GM18867 (cell line): ENCODE data around the gene KDM3A.

Source experiments
- ATAC-seq: cut with Tn5 transposase; IDR thresholded peaks from one replicate; pipeline ENCODE4 v1.9.1; 2021; ENCODE audit warnings: mild to moderate bottlenecking, moderate library complexity; ENCODE audit not compliant: unreplicated experiment

The KDM3A gene, protein sequence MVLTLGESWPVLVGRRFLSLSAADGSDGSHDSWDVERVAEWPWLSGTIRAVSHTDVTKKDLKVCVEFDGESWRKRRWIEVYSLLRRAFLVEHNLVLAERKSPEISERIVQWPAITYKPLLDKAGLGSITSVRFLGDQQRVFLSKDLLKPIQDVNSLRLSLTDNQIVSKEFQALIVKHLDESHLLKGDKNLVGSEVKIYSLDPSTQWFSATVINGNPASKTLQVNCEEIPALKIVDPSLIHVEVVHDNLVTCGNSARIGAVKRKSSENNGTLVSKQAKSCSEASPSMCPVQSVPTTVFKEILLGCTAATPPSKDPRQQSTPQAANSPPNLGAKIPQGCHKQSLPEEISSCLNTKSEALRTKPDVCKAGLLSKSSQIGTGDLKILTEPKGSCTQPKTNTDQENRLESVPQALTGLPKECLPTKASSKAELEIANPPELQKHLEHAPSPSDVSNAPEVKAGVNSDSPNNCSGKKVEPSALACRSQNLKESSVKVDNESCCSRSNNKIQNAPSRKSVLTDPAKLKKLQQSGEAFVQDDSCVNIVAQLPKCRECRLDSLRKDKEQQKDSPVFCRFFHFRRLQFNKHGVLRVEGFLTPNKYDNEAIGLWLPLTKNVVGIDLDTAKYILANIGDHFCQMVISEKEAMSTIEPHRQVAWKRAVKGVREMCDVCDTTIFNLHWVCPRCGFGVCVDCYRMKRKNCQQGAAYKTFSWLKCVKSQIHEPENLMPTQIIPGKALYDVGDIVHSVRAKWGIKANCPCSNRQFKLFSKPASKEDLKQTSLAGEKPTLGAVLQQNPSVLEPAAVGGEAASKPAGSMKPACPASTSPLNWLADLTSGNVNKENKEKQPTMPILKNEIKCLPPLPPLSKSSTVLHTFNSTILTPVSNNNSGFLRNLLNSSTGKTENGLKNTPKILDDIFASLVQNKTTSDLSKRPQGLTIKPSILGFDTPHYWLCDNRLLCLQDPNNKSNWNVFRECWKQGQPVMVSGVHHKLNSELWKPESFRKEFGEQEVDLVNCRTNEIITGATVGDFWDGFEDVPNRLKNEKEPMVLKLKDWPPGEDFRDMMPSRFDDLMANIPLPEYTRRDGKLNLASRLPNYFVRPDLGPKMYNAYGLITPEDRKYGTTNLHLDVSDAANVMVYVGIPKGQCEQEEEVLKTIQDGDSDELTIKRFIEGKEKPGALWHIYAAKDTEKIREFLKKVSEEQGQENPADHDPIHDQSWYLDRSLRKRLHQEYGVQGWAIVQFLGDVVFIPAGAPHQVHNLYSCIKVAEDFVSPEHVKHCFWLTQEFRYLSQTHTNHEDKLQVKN (N-terminal part only)

DNA sequence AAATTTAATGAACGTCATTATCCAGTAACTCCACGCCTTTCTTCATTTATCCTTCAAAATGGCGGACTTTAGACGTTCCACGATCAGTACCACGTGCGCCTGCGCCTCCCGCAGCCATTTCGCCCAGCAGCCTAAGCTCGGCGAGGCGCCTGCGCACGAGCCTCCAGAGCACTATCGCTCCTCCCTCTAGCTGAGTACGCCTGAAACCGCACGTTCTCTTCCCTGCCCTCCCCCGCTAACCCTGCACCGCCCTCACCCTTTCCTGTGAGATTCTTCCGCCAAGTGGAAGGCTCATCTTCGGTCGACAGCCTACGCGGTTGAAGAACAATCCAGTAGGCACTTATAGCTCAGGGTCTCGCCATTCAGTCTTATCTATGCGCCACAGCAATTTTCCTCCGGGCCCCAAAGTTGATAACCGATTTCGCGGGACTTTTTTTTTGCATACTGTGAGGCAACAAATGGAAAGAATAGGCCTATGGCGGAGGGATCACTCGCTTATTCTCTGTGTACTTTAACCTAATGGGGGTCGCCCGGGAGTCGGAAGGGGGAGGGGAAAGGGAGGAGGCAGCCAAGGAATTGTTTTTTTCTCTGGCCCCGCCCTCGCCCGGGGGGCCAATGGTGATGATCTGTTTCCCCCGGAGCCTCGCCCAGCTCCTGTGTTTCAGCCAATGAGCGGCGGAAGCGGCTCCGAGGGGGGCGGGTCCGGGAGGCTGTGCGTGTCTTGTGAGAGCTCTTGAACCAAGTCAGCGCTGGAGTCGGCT is at the start of gene KDM3A:
Gene KDM3A, plus strand, starts transcription at position 741 of the 761 bp plus-strand sequence. CDS start 677 bp downstream, outside the sequence.
- peak; percentile 80 for ATAC-seq

GRCh38 chr2:86392873-86393518 is 48.2 kb upstream of the KDM3A start:
- ATAC-seq = no peak

- no peak for ATAC-seq
Measured at GRCh38 chr2:86393521-86394491, 47.4 kb upstream of the KDM3A start.

- ATAC-seq = no peak
Measured at GRCh38 chr2:86396291-86396785, 44.8 kb upstream of the KDM3A start.

DNA sequence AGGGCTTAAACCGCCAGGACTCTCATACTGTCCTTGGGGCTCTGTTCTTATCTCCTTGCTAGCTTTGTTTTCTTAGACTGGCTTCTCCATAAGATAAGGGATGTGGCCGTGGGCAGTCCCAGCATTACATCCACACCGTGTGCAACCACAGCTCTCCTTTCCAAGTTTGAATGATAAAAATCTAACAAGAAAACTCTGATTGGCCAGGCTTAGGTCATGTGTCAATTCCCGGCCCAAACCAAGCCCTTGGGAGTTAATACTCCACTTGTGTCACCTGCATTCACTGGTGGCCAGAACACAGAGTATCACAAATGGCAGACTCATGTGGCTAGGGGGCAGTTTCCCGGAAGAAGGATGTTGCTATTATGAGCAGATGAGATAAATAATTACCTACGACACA is 43.2 kb upstream of the KDM3A start:
- ATAC-seq = no peak

- no peak for ATAC-seq
Measured at GRCh38 chr2:86398500-86399474, 42.4 kb upstream of the KDM3A start.

DNA sequence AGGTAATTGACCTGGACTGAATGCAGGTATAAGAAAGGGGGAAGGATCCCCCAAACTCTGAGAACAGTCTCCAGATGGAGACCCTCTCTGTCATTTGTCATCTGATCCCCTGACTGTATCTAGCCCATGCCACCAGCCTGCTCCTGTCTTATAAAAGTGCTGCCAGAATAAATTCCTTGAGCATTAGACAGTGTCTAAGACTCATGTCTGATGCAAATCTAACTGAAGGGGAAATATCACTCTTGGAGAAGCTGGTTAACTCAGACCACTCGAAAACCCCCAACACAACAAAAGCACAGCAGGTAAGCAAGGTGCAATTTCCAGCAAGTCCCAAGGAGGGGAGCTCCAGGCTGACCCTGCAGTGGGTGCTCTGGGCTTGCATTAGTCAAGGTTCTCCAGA is 40.9 kb upstream of the KDM3A start:
- ATAC-seq = no peak

DNA sequence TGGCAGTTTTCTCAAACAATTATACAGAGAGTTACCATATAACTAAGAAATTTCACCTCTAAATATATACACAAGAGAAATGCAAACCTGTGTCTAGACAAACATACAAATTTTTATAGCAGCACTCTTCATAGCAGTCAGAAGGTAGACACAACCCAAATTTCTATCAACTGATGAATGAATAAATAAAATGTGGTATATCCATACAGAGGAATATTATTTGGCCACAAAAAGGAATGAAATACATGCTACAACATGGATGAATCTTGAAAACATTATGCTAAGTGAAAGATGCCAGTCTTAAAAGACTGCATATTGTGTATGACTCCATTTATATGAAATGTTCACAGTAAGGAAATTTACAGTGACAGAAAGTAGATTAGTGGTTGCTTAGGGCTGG is 30.6 kb upstream of the KDM3A start:
- no peak for ATAC-seq

GRCh38 chr2:86411396-86411795 is 29.8 kb upstream of the KDM3A start:
- no peak for ATAC-seq

GRCh38 chr2:86412007-86412406 is 29.2 kb upstream of the KDM3A start:
- ATAC-seq = no peak

- ATAC-seq = no peak
Measured at GRCh38 chr2:86413296-86414094, 27.7 kb upstream of the KDM3A start.

DNA sequence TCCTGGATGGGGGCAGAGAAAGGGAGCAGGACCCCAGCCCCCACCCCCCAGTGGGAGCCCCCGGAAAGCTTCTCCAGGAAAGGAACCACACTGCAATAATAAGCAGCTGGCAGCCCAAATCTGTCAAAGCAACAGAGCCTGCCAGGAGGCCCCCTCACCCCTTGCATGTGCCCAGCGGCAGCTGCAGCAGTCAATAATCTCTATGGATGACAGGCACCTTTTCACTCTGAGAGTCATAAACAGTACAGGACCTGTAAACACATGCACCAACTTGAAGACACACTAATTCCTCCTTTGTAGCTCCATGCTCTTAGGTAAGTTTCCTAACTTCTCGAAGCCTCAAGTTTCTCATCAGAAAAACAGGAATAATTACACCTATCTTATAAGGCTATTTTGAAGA is 26.2 kb upstream of the KDM3A start:
- ATAC-seq = no peak

DNA sequence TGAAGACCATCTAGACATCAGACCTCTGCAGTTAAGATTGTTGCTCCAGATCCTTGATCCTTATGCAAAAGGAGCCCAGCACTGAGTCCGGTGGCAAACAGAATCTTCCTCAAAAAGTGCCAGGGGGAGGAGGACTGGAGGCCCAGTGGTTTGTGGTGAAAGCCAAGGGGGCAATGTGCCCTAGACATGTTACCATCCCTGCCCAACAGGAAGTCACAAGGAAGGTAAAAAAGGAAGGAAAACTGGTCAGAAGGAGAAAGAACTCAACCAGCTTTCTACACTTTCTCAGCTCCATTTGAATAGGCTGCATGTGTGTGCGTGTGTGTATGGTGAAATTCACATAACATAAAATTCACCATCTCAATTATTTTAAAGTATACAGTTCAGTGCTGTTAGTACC is 25.0 kb upstream of the KDM3A start:
- no peak for ATAC-seq

DNA sequence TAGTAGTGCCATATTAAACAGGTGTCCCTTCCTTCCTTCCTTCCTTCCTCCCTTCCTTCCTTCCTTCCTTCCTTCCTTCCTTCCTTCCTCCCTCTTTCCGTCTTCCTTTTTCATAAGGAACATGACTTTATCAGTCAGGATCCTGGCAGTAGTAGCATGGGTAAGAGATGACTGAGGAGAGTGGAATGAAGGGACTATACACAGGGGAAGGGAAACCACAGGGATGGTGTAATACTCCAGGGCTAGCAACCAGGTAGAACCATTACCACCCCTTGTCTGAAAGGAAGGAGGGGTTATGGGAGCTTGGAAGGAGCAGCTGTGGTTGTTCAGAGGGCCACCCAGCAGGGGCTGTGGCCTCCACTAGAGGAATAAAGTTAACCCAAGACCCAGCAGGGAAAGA is 23.2 kb upstream of the KDM3A start:
- ATAC-seq = no peak

GRCh38 chr2:86420913-86421312 is 20.3 kb upstream of the KDM3A start:
- ATAC-seq = no peak

DNA sequence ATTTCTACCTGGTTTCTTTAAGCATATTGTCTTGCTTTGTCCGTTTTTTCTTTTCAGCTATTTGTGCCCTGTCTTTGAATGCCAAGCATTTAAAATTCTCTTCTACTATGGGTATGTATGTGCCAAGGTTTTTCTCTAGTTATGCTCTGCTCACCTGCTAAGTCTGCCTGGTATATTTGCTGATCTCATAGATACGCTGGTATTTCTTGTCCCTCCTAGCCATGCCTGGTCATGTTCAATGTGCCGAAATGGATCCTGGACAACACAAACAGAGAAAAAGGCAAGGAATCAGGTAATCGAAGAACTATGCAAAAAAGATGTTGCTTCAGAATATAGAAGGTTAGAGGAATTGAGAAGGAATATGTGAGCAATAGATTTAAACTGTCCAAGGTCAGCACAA is 14.9 kb upstream of the KDM3A start:
- no peak for ATAC-seq

DNA sequence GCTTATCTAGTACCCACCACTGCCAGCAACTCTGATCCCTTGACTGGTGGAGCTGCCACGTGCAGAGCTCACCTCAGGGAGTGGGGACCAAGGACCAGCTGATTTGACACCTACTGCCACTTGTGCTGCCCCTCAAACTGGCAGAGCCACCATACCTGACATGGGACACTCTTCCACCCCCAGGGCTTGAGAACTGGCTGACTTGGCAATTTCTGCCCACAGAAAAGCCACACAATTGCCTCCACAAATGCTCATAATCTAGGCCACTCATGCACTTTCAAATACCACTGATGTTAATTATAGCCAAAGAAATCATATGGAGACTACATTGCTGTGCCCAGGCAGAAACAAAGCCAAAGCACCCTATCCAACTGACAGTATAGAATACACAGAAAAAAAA is 11.8 kb upstream of the KDM3A start:
- no peak for ATAC-seq
